NCI-H2196 treated with DMSO at 0.1 percent for 48 hours (cell line): ENCODE results near the gene OR10V1.

ENCODE experiments used
- DNase-seq: peaks from one replicate; lab custom pipeline; 2025; ENCODE audit not compliant: unreplicated experiment; lab: John Stamatoyannopoulos, UW

OR10V1 gene

GRCh38 chr11:59668950-59669610 is 44.6 kb downstream of the OR10V1 start, which contains the start of gene PATL1:
TSS of gene PATL1 (minus strand) at chr11:59669037. CDS start at chr11:59668895, 142 bp downstream.
- DNase-seq, result peak; percentile 98

GRCh38 chr11:59668188-59668949 is 45.3 kb downstream of the OR10V1 start:
- no peak for DNase-seq

- DNase-seq, result no peak
These were observed 45.8 kb downstream of the OR10V1 start for GRCh38 chr11:59667812-59668187.

GRCh38 chr11:59666969-59667368 is 46.7 kb downstream of the OR10V1 start:
- DNase-seq, result no peak
